RWPE1 (cell line): ENCODE data around the gene ASPDH.

Experiments used
- CTCF ChIA-PET: fragments of 350-600 bp; sonication (Branson Sonifier 250); formaldehyde crosslinking; extraction: SDS; loops from one replicate; lab custom pipeline; 2021; lab: Yijun Ruan, JAX
- POLR2A ChIA-PET: fragments of 400-600 bp; formaldehyde crosslinking; extraction: SDS; loops from one replicate; lab custom pipeline; 2020; ENCODE audit warnings: antibody characterized with exemption; ENCODE audit not compliant: low non-redundant PET; lab: Yijun Ruan, JAX
- DNase-seq: peaks from one replicate; pipeline ENCODE4 v3.0.0; 2012; ENCODE audit warnings: low spot score
- H3K27ac ChIP-seq: fragments of 450-650 bp; 2 replicates; pipeline ENCODE4 v1.5.1; 2017
- TF ChIP-seq, protein P1 (sequence below): fragments of 450-650 bp; conservative IDR thresholded peaks from 2 replicates; pipeline ENCODE4 v1.5.1; 2017; ENCODE audit warnings: low read depth, mild to moderate bottlenecking

Gene ASPDH

DNA sequence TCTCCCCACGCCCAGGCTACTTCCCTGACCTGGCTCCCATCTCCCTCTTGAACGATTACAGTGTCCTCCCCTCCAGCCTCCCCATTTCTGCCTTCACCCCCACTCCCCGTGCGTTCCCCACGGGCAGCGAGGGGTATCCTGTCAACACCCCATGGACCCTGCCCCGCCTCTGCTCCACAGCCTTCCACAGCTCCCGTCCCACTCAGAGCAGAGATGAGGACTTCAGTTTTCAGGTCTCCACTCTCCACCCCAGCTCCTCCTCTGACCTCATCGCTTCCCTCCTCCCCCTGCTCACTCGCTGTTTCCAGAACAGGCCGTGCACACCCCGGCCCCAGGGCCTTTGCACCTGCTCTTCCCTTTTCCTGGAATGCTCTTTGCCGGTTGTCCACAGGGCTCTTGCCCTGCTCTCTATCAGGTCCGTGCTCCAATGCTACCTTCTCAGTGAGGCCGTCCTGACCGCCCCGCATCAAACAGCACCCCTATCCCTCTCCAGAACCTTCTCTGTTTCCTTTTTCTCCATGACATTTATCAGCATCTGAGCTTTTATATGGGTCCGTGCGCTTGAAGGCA lies 39.5 kb upstream of the ASPDH start:
- CTCF ChIA-PET: interaction anchor here (0.6 to 0.9 kb wide), 2 partner anchors 16 to 1868 kb away, joined by 3 read pairs; no protein-coding TSS in a partner anchor
- POLR2A ChIA-PET: no interaction called here

DNA sequence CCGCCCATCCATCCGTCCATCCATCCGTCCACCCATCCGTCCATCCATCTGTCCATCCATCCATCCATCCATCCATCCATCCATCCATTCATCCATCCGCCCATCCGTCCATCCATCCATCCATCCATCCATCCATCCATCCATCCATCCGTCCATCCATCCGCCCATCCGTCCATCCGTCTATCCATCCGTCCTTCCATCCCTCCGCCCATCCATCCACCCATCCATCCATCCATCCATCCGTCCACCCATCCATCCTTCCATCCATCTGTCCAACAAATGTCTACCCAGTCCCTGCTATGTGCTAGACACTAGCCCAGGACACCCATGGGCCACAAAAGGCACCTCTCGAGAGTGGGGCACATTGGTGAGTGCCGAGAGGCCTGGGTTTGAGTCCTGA lies 38.8 kb upstream of the ASPDH start:
- no peak for DNase-seq
- TF ChIP-seq, protein P1, sequence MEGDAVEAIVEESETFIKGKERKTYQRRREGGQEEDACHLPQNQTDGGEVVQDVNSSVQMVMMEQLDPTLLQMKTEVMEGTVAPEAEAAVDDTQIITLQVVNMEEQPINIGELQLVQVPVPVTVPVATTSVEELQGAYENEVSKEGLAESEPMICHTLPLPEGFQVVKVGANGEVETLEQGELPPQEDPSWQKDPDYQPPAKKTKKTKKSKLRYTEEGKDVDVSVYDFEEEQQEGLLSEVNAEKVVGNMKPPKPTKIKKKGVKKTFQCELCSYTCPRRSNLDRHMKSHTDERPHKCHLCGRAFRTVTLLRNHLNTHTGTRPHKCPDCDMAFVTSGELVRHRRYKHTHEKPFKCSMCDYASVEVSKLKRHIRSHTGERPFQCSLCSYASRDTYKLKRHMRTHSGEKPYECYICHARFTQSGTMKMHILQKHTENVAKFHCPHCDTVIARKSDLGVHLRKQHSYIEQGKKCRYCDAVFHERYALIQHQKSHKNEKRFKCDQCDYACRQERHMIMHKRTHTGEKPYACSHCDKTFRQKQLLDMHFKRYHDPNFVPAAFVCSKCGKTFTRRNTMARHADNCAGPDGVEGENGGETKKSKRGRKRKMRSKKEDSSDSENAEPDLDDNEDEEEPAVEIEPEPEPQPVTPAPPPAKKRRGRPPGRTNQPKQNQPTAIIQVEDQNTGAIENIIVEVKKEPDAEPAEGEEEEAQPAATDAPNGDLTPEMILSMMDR: no peak
- POLR2A ChIA-PET: no interaction called here
- CTCF ChIA-PET: interaction anchor here (0.9 kb wide), 1 partner anchor 15 kb away, joined by 3 read pairs; no protein-coding TSS in a partner anchor
- H3K27ac ChIP-seq: no peak overlapping the region

More for the DNA sequence above, 39.5 kb upstream of the ASPDH start:
- TF ChIP-seq, protein P1: no peak
- no peak overlapping the region for H3K27ac ChIP-seq
- DNase-seq: no peak

DNA sequence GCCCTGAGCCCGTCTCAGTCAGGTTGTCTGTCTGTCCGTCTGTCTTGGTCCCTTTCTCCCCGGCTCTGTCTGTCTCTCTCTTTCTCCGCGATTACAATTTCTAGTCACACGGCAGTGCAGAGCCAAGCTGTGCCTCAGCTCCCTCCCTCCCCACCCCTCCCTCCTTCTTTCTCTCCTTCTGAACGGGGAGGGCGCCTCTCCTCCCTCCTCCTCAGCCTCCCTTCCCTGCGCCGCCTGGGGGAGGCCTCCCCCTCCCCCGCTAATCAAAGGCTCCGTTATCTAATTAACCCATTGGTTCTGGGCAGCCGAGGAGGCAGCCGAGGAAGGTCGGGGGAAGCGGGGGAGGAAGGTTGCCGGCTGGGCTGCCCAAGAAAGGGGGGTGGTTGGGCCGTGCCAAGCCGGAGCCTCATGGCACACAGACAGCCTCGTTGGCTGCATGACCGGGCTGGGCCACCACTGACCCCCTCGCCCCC lies 38.0 kb upstream of the ASPDH start:
- ChIA-PET POLR2A (no interaction called here), CTCF (no interaction called here)
- TF ChIP-seq, protein P1: no peak
- H3K27ac ChIP-seq: no peak overlapping the region
- DNase-seq: no peak

DNA sequence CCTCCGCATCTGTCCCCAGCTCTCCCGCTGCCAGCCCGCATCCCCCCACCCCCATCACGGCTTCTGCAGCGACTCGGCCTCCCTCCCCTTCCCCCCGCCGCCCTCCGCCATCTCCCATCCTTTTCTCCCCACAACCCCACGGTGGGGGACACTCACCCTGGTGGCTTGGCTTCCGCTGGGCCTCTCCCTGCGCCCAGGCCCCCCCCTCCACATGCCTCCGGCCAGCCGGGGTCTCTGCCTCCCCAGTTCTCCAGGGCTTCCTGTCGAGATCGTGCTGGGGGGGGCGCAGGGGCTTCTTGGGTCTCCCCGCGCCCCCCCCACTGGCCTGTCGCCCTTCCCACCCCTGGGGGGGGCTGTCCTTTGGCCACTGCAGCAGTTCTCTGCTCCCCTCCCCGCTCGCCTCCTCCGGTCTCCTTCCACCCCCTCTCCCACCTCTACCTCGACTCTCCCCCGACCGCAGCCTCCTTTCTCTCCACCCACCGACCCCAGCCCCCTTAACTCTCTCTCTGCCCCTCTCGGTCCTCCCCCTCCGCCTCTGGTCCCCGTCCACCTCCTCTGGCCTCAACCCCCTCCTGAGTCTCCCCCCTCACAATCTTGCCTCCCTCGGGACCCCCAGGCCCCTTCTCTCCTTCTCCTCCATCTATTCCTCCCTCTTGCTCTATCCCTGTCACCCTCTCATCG lies 37.5 kb upstream of the ASPDH start:
- POLR2A ChIA-PET: no interaction called here
- DNase-seq: no peak
- CTCF ChIA-PET: no interaction called here
- no peak overlapping the region for H3K27ac ChIP-seq
- TF ChIP-seq, protein P1: no peak

DNA sequence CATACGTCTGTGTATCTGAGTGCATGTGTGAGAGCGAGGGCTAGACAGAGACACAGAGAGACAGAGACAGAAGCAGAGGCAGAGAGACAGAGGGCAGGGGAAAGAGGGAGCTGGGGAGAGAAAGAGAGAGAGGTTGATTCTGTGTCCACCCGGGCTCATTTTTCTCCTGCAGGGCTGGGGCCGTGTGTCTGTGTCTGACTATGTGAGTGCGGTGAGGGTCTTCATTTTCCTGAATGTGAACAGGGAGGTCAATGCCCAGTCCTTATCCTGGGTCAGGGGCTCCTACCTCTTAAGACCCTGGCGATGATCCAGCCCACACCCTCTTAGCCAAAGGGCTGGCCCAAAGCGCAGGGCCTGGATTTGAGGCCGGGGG lies 36.9 kb upstream of the ASPDH start:
- ChIA-PET POLR2A (no interaction called here), CTCF (no interaction called here)
- H3K27ac ChIP-seq: no peak overlapping the region
- DNase-seq: no peak
- TF ChIP-seq, protein P1: no peak

DNA sequence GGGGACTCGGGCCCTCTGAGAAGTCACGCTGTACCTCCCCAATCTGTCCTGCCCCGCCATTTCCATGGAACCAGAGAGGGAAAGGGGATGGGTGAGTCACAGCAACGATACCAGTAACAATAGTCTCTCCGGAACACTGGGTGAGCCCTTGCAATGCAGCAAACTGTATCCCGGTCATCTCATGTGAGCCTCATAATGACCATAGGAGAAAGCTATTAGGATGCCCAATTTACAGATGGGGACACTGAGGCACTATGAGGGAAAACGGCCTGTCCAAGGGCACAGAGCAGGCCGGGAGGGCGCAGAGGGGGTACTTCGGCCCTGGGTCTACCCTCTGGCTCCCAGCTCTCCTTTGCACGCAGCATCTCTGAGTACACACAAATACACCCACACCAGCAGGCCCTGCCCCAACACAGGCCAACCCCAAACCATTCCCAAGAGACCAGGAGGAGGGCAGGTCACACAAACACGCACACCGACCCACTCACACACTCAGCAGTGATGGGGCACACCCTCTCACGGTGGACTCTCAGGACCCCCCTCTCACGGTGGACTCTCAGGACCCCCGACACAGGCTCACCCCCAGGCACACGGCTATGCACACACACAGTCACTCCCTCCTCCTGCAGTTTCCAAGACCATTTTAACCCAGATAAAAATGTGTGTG lies 36.3 kb upstream of the ASPDH start:
- ChIA-PET POLR2A (no interaction called here), CTCF (interaction anchor here (0.6 to 2.9 kb wide), 2 partner anchors 12 to 22 kb away, joined by 4 to 19 read pairs; no protein-coding TSS in a partner anchor)
- TF ChIP-seq, protein P1: no peak
- no peak overlapping the region for H3K27ac ChIP-seq
- DNase-seq: no peak
